ENCODE measurements around the gene PSMD9. TPM values are rescaled to one million over a fixed set of nuclear protein-coding genes. Genes with fewer than 3 reads are reported as not detected.
"Not testable (repeated sequence)": the region's sequence is repeated elsewhere in the genome, so short reads cannot be mapped to it uniquely, and the experiment has no call there.

The PSMD9 gene
- total RNA-seq, 1 experiment from 2014 or later = 39.9 TPM

DNA sequence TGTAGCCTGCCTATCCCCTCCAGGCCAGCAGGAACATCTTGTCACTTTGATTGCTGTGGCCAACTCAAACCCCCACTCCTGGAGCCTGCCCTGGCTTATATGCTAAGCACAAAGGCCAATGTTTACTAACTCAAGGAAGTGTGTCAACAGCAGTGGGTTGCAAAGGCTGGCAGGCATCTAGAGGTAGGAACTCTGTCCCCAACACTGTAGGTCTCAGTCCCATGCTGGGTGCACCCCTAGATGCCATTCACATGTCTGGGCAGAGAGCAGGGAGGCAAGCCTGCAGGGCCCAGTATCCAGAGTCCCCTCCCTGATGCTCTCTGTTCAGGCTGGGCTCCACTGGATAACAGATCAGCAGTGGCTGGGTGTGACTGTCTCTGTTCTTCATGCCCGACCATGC lies 28.3 kb upstream of the PSMD9 start:
- H3K4ac ChIP-seq (ENCODE audit: low read depth, low read length) = no peak overlapping the region
- peaks cover 4% of the 10 kb centered on the region; the same call in 1 of the 2 replicates for H3K4me1 ChIP-seq (ENCODE audit: insufficient read depth, low read length)
- no peaks in the 10 kb centered on the region for H3K79me2 ChIP-seq (ENCODE audit: insufficient read depth, low read length)
- no peaks in the 10 kb centered on the region for H4K20me1 ChIP-seq (ENCODE audit: control insufficient read depth, insufficient read depth, insufficient read length)
- no peak overlapping the region for H2BK120ac ChIP-seq (ENCODE audit: low read depth, low read length, poor library complexity, severe bottlenecking)
- no peak overlapping the region for H3K23ac ChIP-seq (ENCODE audit: insufficient read length, low read depth, low read length)
- H2AK5ac ChIP-seq (ENCODE audit: insufficient read length, low read length) = no peak overlapping the region
- no peak overlapping the region for H2BK5ac ChIP-seq (ENCODE audit: insufficient read length, low read length)
- H3K56ac ChIP-seq (ENCODE audit: insufficient read length, low read depth, low read length) = no peak overlapping the region
- H3K23me2 ChIP-seq (ENCODE audit: insufficient read length, low read depth, low read length, poor library complexity, severe bottlenecking) = no peaks in the 10 kb centered on the region
- Mint-ChIP-seq H3K36me3 (ENCODE audit: insufficient read depth in 1 of 3, low read depth in 3 of 3) (no peaks in the 10 kb centered on the region), H3K4me3 (no peak overlapping the region), H3K27ac (no peak overlapping the region), H3K27me3 (ENCODE audit: low read depth) (no peaks in the 10 kb centered on the region; the same call in 1 of the 2 replicates), H3K4me1 (peaks cover 14 to 28% of the 10 kb centered on the region in 2 experiments), H3K9me3 (no peaks in the 10 kb centered on the region)
- H3T11ph ChIP-seq (ENCODE audit: low read length) = no peak overlapping the region
- no peak overlapping the region for H3K27ac ChIP-seq (ENCODE audit: insufficient read length, low read depth, low read length)
- no peaks in the 10 kb centered on the region for H3K27me3 ChIP-seq (ENCODE audit: insufficient read depth, low read length)
- no peak overlapping the region for H3K4me2 ChIP-seq (ENCODE audit: insufficient read depth, insufficient read length, low read length)
- H3K14ac ChIP-seq (ENCODE audit: insufficient read depth, low read length) = no peak overlapping the region
- no CpG with 5 or more reads among the region's 1 CpG for WGBS (ENCODE audit: extremely low coverage, insufficient read length, low lambda C conversion rate)
- no peak overlapping the region for H3K18ac ChIP-seq (ENCODE audit: insufficient read length, low read depth, low read length)
- H2BK15ac ChIP-seq (ENCODE audit: low read depth, low read length) = no peak overlapping the region
- H2AFZ ChIP-seq (ENCODE audit: low read length) = no peak overlapping the region
- H3K9ac ChIP-seq (ENCODE audit: extremely low read depth, insufficient read length, low read length) = no peak overlapping the region
- no peak overlapping the region for H4K91ac ChIP-seq (ENCODE audit: insufficient read length, low read depth, low read length)
- H3K79me1 ChIP-seq (ENCODE audit: insufficient read depth, low read depth, low read length, poor library complexity, severe bottlenecking) = no peaks in the 10 kb centered on the region
- no peak overlapping the region for H4K8ac ChIP-seq (replicated peaks; ENCODE audit: insufficient read length, low read depth, low read length)
- no peaks in the 10 kb centered on the region for H3K9me3 ChIP-seq (ENCODE audit: control insufficient read depth, low read depth, low read length)
- H4K5ac ChIP-seq (ENCODE audit: insufficient read length, low read depth, low read length) = no peak overlapping the region
- H2BK20ac ChIP-seq (ENCODE audit: low read depth, low read length, poor library complexity, severe bottlenecking) = no peak overlapping the region
- no peak overlapping the region for H2BK12ac ChIP-seq (ENCODE audit: insufficient read length, low read depth, low read length)
- no peak for DNase-seq
- TF ChIP-seq, protein P1, sequence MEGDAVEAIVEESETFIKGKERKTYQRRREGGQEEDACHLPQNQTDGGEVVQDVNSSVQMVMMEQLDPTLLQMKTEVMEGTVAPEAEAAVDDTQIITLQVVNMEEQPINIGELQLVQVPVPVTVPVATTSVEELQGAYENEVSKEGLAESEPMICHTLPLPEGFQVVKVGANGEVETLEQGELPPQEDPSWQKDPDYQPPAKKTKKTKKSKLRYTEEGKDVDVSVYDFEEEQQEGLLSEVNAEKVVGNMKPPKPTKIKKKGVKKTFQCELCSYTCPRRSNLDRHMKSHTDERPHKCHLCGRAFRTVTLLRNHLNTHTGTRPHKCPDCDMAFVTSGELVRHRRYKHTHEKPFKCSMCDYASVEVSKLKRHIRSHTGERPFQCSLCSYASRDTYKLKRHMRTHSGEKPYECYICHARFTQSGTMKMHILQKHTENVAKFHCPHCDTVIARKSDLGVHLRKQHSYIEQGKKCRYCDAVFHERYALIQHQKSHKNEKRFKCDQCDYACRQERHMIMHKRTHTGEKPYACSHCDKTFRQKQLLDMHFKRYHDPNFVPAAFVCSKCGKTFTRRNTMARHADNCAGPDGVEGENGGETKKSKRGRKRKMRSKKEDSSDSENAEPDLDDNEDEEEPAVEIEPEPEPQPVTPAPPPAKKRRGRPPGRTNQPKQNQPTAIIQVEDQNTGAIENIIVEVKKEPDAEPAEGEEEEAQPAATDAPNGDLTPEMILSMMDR (conservative IDR thresholded peaks at IDR 0.05) = no peak

DNA sequence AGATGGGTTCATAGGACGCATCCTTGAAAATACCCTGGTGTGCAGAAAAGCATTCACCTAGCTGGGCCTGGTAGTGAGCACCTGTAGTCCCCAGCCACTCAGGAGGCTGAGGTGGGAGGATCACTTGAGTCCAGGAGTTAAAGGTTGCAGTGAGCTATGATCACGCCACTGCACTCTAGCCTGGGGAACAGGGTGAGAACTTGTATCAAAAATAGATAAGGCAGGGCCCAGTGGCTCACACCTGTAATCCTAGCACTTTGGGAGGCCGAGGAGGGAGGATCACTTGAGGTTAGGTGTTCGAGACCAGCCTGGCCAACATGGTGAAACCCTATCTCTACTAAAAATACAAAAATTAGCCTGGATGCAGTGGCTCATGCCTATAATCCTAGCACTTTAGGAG lies 27.9 kb upstream of the PSMD9 start:
- H4K8ac ChIP-seq (replicated peaks; ENCODE audit: insufficient read length, low read depth, low read length); H2AK5ac ChIP-seq (ENCODE audit: insufficient read length, low read length); H3K4me2 ChIP-seq (ENCODE audit: insufficient read depth, insufficient read length, low read length); H2BK12ac ChIP-seq (ENCODE audit: insufficient read length, low read depth, low read length); H3K4me1 ChIP-seq (ENCODE audit: insufficient read depth, low read length); H3T11ph ChIP-seq (ENCODE audit: low read length); H3K56ac ChIP-seq (ENCODE audit: insufficient read length, low read depth, low read length); H3K27ac ChIP-seq (ENCODE audit: insufficient read length, low read depth, low read length); H4K91ac ChIP-seq (ENCODE audit: insufficient read length, low read depth, low read length); H3K36me3 Mint-ChIP-seq (ENCODE audit: insufficient read depth in 1 of 3, low read depth in 3 of 3); H4K20me1 ChIP-seq (ENCODE audit: control insufficient read depth, insufficient read depth, insufficient read length); H3K27me3 Mint-ChIP-seq (ENCODE audit: low read depth); H2BK20ac ChIP-seq (ENCODE audit: low read depth, low read length, poor library complexity, severe bottlenecking); H3K27ac Mint-ChIP-seq; H4K5ac ChIP-seq (ENCODE audit: insufficient read length, low read depth, low read length); H3K9me3 Mint-ChIP-seq; H3K4me3 Mint-ChIP-seq; H3K9me3 ChIP-seq (ENCODE audit: control insufficient read depth, low read depth, low read length); H3K79me2 ChIP-seq (ENCODE audit: insufficient read depth, low read length); H3K23ac ChIP-seq (ENCODE audit: insufficient read length, low read depth, low read length); H3K23me2 ChIP-seq (ENCODE audit: insufficient read length, low read depth, low read length, poor library complexity, severe bottlenecking); H2BK120ac ChIP-seq (ENCODE audit: low read depth, low read length, poor library complexity, severe bottlenecking); H3K18ac ChIP-seq (ENCODE audit: insufficient read length, low read depth, low read length); H2BK15ac ChIP-seq (ENCODE audit: low read depth, low read length); H2AFZ ChIP-seq (ENCODE audit: low read length); H3K4ac ChIP-seq (ENCODE audit: low read depth, low read length); H3K9ac ChIP-seq (ENCODE audit: extremely low read depth, insufficient read length, low read length); H3K14ac ChIP-seq (ENCODE audit: insufficient read depth, low read length); H2BK5ac ChIP-seq (ENCODE audit: insufficient read length, low read length); H3K79me1 ChIP-seq (ENCODE audit: insufficient read depth, low read depth, low read length, poor library complexity, severe bottlenecking); H3K27me3 ChIP-seq (ENCODE audit: insufficient read depth, low read length); DNase-seq: not testable (repeated sequence)
- no CpG with 5 or more reads among the region's 4 CpGs for whole genome bisulfite sequencing (ENCODE audit: extremely low coverage, insufficient read length, low lambda C conversion rate)
- H3K4me1 Mint-ChIP-seq = peaks cover 14 to 28% of the 10 kb centered on the region in 2 experiments

All from H9 (cell line).